ENCODE measurements around the gene ALG2. TPM values are rescaled to one million over a fixed set of nuclear protein-coding genes. Genes with fewer than 3 reads are reported as not detected.
"Not testable (repeated sequence)": the region's sequence is repeated elsewhere in the genome, so short reads cannot be mapped to it uniquely, and the experiment has no call there.

ALG2 gene
- total and polyA plus RNA-seq, 5 experiments from 2014 or later = 16.1 to 23.7 (median 17.8) TPM

DNA sequence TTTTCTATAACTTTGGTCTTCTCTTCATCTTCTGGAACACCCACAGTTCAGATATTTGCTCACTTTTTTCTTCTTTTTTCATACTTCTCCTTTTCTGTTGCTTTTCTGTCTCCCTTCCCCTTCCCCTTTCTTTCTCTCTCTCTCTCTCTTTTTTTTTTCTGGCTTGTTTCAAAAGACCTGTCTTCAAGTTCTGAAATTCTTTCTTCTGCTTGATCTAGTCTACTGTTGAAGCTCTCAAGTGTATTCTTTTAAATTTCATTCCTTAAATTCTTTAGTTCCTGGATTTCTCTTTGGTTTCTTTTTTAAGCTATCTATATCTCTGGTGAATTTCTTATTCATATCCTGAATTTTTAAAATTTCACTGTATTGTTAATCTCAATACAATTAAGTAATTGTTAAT lies 11.2 kb downstream of the ALG2 start:
- ATAC-seq (no peak), DNase-seq (no peak)
- Mint-ChIP-seq H3K36me3 (peaks cover 17 to 25% (median 19%) of the 10 kb centered on the region in 3 donors), H3K27ac (no peak overlapping the region), H3K27me3 (peaks cover 0 to 4% (median 0%) of the 10 kb centered on the region in 5 donors), H3K9me3 (peaks cover 10 to 46% (median 29%) of the 10 kb centered on the region in 9 donors), H3K4me1 (peaks cover 1 to 11% (median 6%) of the 10 kb centered on the region in 4 donors), H3K4me3 (no peak overlapping the region)
- POLR2A ChIA-PET = no interaction called here

- ATAC-seq = no peak
- Mint-ChIP-seq H3K27me3 (peaks cover 0 to 4% (median 0%) of the 10 kb centered on the region in 5 donors), H3K4me3 (no peak overlapping the region), H3K4me1 (no peaks in the 10 kb centered on the region), H3K27ac (no peak overlapping the region), H3K9me3 (peaks cover 0 to 9% (median 4%) of the 10 kb centered on the region in 9 donors), H3K36me3 (no peaks in the 10 kb centered on the region)
- POLR2A ChIA-PET = interaction anchor here (1.5 kb wide), 1 partner anchor 20 kb away, joined by 3 read pairs; the partner anchor contains the start of gene ALG2
- DNase-seq = no peak
These were observed 20.1 kb downstream of the ALG2 start for GRCh38 chr9:99201603-99202002.

- Mint-ChIP-seq H3K27ac (no peak overlapping the region), H3K9me3 (no peaks in the 10 kb centered on the region), H3K4me1 (no peaks in the 10 kb centered on the region), H3K36me3 (no peaks in the 10 kb centered on the region), H3K27me3 (peaks cover 0 to 4% (median 0%) of the 10 kb centered on the region in 5 donors), H3K4me3 (no peak overlapping the region)
- POLR2A ChIA-PET = no interaction called here
- ATAC-seq (no peak), DNase-seq (no peak)
These were observed 21.7 kb downstream of the ALG2 start for GRCh38 chr9:99199938-99200539.

DNA sequence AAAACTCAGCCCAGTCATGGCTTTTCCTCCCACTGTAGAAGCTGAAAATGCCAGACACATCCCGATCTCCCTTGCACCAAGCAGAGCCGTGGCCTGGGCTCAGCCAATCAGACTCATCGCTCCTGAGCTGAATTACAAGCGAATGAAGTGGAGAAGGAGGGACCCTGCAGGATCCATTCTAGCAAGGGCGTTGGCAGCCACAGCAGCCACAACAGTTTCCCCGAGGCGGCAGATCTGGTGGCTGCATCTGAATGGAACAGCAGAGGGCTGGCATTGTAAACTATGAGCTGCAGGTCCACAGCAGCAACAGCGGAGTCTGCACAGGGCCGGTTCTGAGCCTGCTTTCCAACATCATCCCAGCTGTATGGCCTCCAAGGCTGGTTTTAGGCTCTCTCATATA lies 23.8 kb downstream of the ALG2 start:
- peaks cover 4 to 7% (median 6%) of the 10 kb centered on the region in 4 donors for H3K4me1 Mint-ChIP-seq
- DNase-seq = no peak
- H3K9me3 Mint-ChIP-seq = no peaks in the 10 kb centered on the region
- no peak for ATAC-seq
- H3K27ac Mint-ChIP-seq = peak overlapping the region in 1 of 10 donors; percentile 82
- H3K4me3 Mint-ChIP-seq = no peak overlapping the region
- POLR2A ChIA-PET = interaction anchor here (0.9 kb wide), 1 partner anchor 16 kb away, joined by 3 read pairs; no protein-coding TSS in a partner anchor
- no peaks in the 10 kb centered on the region for H3K36me3 Mint-ChIP-seq
- peaks cover 0 to 4% (median 0%) of the 10 kb centered on the region in 5 donors for H3K27me3 Mint-ChIP-seq

- H3K4me3 Mint-ChIP-seq = no peak overlapping the region
- peaks cover 5 to 10% (median 8%) of the 10 kb centered on the region in 4 donors for H3K4me1 Mint-ChIP-seq
- no peak overlapping the region for H3K27ac Mint-ChIP-seq
- H3K36me3 Mint-ChIP-seq = no peaks in the 10 kb centered on the region
- peaks cover 0 to 4% (median 1%) of the 10 kb centered on the region in 5 donors for H3K27me3 Mint-ChIP-seq
- no peaks in the 10 kb centered on the region for H3K9me3 Mint-ChIP-seq
- POLR2A ChIA-PET = interaction anchor here (0.9 kb wide), 1 partner anchor 16 kb away, joined by 3 read pairs; no protein-coding TSS in a partner anchor
- ATAC-seq = no peak
- no peak for DNase-seq
These were observed 24.6 kb downstream of the ALG2 start for GRCh38 chr9:99197124-99197630.

DNA sequence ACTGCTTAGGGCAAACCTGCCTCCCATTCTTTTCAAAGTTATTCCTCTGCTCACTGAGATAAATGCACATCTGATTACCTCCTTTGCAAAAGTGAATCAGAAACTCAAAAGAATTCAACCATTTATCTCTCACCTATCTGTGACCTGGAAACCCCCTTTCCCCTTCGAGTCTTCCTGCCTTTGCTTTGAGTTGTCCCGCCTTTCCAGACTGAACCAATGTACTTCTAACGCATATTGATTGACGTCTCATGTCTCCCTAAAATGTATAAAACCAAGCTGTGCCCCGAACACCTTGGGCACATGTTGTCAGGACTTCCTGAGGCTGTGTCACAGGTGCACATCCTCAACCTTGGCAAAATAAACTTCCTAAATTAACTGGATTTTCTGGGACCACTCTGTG lies 25.3 kb downstream of the ALG2 start:
- H3K36me3 Mint-ChIP-seq, H3K9me3 Mint-ChIP-seq, H3K4me3 Mint-ChIP-seq, DNase-seq, H3K27me3 Mint-ChIP-seq, POLR2A ChIA-PET, H3K4me1 Mint-ChIP-seq, ATAC-seq, H3K27ac Mint-ChIP-seq: not testable (repeated sequence)

DNA sequence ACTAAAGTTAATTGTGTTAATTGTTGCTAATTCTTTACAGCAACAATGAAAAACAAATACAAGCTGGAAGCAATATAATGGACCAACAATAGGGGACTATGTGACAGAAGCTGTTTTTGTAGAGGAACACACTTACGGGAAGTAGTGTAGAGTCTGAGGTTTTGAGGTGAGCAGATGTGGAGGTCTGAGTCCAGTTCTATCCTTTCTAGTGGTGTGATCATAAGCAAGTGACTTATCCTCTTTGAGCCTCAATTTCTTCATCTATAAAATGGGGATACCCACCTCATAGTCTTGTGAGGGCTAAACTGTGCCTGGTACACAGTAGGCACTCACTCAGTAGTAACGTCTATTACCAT lies 28.3 kb downstream of the ALG2 start:
- Mint-ChIP-seq H3K4me3 (no peak overlapping the region), H3K27ac (no peak overlapping the region), H3K27me3 (peaks cover 0 to 12% (median 4%) of the 10 kb centered on the region in 5 donors), H3K4me1 (peaks cover 7 to 10% (median 9%) of the 10 kb centered on the region in 4 donors), H3K36me3 (no peaks in the 10 kb centered on the region), H3K9me3 (no peaks in the 10 kb centered on the region)
- POLR2A ChIA-PET = no interaction called here
- ATAC-seq = peak in 1 of 2 donors; percentile 79
- peak in 1 of 10 donors; percentile 31 for DNase-seq

DNA sequence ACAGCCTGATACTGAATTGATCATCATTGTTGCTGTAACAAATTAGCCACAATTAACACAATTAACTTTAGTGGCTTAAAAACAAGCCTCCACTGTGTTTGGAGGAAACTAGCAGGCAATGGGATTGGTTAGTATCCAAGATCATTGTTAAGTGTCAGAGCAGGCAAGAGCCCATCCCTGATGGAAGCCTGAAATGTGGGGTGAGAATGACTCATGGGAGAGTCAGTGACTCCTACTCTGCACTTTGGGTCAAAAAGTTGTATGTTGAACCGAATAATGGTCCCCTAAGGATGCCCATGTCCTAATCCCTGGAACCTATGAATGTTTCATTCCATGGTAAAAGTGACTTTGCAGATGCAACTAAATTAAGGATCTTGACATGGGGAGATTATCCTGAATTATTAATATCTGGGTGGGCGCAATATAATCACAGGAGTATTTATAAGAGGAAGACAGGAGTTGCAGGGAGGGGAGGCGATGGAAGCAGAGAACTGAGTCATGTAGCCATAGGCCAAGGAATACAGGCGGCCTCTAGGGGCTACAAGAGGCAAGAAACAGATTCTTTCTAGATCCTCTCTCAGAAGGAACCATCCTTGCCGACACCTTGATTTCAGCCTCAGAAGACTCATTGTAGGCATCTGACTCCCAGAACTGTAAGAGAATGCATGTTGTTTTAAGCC lies 28.8 kb downstream of the ALG2 start:
- Mint-ChIP-seq H3K27ac (no peak overlapping the region), H3K9me3 (no peaks in the 10 kb centered on the region), H3K27me3 (peaks cover 0 to 12% (median 4%) of the 10 kb centered on the region in 5 donors), H3K4me1 (peaks cover 7 to 10% (median 10%) of the 10 kb centered on the region in 4 donors), H3K4me3 (no peak overlapping the region), H3K36me3 (no peaks in the 10 kb centered on the region)
- DNase-seq (no peak), ATAC-seq (peak in 1 of 2 donors; percentile 46)
- POLR2A ChIA-PET = no interaction called here

DNA sequence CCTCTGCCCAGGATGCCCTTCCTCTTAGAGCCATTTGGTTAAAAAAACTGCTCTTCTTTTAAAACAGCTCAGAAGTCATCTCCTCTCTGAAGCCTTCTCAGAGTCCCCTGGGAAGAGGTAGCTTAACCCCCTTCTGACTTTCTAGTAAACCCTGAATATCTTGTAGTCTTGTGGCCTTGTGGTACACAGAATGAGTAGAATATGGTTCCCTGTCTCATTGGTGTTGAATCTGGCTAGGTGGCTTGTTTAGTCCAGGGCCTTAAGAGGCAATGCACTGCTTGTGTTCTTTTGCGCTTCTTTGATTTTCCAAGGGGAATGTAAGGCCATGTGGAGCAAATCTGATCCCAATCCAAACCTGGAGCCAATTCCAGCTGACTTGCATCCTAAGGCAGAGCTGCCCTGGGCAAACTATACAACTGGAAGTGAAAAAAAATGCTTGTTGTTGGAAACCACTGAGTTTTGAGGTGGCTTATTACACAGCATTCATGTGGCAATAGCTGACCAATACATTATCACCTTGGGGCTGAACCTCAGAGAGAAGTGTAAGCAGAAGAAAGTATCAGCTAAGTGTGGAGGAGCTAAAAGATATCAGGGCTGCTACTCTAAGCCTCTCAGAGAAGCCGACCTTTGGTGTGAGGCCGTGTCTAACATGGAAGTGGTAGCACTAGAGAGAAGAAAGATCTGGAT lies 31.0 kb downstream of the ALG2 start:
- POLR2A ChIA-PET = no interaction called here
- Mint-ChIP-seq H3K27me3 (peaks cover 0 to 12% (median 4%) of the 10 kb centered on the region in 5 donors), H3K36me3 (no peaks in the 10 kb centered on the region), H3K9me3 (no peaks in the 10 kb centered on the region), H3K27ac (no peak overlapping the region), H3K4me3 (no peak overlapping the region), H3K4me1 (peaks cover 9 to 23% (median 15%) of the 10 kb centered on the region in 4 donors)
- no peak for ATAC-seq
- no peak for DNase-seq

- DNase-seq = no peak
- no peak for ATAC-seq
- H3K9me3 Mint-ChIP-seq = no peaks in the 10 kb centered on the region
- POLR2A ChIA-PET = no interaction called here
- H3K4me1 Mint-ChIP-seq = peaks cover 11 to 27% (median 15%) of the 10 kb centered on the region in 4 donors
- H3K36me3 Mint-ChIP-seq = no peaks in the 10 kb centered on the region
- no peak overlapping the region for H3K4me3 Mint-ChIP-seq
- H3K27me3 Mint-ChIP-seq = peaks cover 0 to 12% (median 4%) of the 10 kb centered on the region in 5 donors
- H3K27ac Mint-ChIP-seq = no peak overlapping the region
These were observed 31.7 kb downstream of the ALG2 start for GRCh38 chr9:99189887-99190596.

- Mint-ChIP-seq H3K4me3 (no peak overlapping the region), H3K36me3 (no peaks in the 10 kb centered on the region), H3K9me3 (no peaks in the 10 kb centered on the region), H3K4me1 (peaks cover 13 to 36% (median 23%) of the 10 kb centered on the region in 4 donors), H3K27ac (no peak overlapping the region), H3K27me3 (peaks cover 0 to 12% (median 4%) of the 10 kb centered on the region in 5 donors)
- no peak for DNase-seq
- ATAC-seq = no peak
- POLR2A ChIA-PET = no interaction called here
These were observed 32.6 kb downstream of the ALG2 start for GRCh38 chr9:99189186-99189585.

DNA sequence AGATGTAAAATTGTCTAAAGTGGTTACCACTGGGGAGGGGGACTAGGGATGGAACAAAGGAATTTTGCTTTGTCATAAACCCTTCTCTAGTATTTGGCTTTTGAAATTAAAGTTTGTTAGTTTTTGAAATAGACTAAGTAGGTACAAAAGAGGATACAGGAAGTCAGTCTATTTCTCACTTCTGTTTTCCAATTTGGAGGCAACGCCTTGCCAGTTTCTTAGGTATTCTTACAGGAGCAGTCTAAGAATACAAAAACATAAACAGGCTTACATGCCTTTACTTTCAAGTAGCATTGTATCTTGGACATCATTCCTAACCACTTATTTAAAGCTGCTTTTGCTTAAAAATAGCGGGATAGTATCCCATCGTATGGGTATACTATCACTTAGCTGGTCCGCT lies 34.4 kb downstream of the ALG2 start:
- DNase-seq (no peak), ATAC-seq (no peak)
- Mint-ChIP-seq H3K27me3 (peaks cover 0 to 12% (median 3%) of the 10 kb centered on the region in 5 donors), H3K27ac (no peak overlapping the region), H3K4me1 (peaks cover 6 to 44% (median 18%) of the 10 kb centered on the region in 4 donors), H3K36me3 (no peaks in the 10 kb centered on the region), H3K4me3 (no peak overlapping the region), H3K9me3 (no peaks in the 10 kb centered on the region)
- POLR2A ChIA-PET = no interaction called here
